GM10266 (cell line): ENCODE data around the gene MATN4.

ENCODE experiments used
- DNase-seq: peaks from one replicate; pipeline ENCODE4 v3.0.0; 2012; ENCODE audit errors: extremely low spot score
- TF ChIP-seq, protein P1 (sequence below): IDR thresholded peaks from 2 replicates; pipeline ENCODE4 v1.5.1; 2012; ENCODE audit warnings: mild to moderate bottlenecking, low read depth; ENCODE audit not compliant: control insufficient read depth, insufficient read depth; ENCODE audit errors: missing control alignments

Gene MATN4

GRCh38 chr20:45347936-45348778 lies 40.1 kb upstream of the MATN4 start, which contains the start of gene SDC4:
Gene SDC4, minus strand, starts transcription at chr20:45348424. Its CDS starts 40 bp downstream, at chr20:45348384.
- TF ChIP-seq, protein P1, sequence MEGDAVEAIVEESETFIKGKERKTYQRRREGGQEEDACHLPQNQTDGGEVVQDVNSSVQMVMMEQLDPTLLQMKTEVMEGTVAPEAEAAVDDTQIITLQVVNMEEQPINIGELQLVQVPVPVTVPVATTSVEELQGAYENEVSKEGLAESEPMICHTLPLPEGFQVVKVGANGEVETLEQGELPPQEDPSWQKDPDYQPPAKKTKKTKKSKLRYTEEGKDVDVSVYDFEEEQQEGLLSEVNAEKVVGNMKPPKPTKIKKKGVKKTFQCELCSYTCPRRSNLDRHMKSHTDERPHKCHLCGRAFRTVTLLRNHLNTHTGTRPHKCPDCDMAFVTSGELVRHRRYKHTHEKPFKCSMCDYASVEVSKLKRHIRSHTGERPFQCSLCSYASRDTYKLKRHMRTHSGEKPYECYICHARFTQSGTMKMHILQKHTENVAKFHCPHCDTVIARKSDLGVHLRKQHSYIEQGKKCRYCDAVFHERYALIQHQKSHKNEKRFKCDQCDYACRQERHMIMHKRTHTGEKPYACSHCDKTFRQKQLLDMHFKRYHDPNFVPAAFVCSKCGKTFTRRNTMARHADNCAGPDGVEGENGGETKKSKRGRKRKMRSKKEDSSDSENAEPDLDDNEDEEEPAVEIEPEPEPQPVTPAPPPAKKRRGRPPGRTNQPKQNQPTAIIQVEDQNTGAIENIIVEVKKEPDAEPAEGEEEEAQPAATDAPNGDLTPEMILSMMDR = no peak
- peak; percentile 61 for DNase-seq

GRCh38 chr20:45347297-45347935 lies 39.3 kb upstream of the MATN4 start:
- TF ChIP-seq, protein P1 = no peak
- DNase-seq = no peak

DNA sequence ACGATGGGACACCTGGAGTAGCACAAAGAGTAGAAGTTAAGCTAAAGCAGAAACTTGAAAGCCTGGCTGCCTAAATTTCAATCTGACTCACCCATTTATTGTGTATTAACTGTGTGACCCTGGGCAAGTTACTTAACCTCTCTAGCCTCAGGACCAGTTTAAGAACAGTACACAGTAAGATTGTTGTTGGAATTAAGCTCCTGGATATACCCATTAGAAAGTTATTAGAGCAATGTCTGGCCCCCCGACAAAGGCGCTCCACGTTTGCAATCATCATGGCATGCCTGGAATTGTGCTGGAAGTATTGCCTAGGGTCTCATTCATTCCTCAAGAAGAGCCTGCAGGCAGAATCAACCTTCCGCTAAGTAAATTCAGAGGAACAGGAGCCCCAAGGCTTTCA lies 38.8 kb upstream of the MATN4 start:
- DNase-seq = no peak
- TF ChIP-seq, protein P1 = no peak

DNA sequence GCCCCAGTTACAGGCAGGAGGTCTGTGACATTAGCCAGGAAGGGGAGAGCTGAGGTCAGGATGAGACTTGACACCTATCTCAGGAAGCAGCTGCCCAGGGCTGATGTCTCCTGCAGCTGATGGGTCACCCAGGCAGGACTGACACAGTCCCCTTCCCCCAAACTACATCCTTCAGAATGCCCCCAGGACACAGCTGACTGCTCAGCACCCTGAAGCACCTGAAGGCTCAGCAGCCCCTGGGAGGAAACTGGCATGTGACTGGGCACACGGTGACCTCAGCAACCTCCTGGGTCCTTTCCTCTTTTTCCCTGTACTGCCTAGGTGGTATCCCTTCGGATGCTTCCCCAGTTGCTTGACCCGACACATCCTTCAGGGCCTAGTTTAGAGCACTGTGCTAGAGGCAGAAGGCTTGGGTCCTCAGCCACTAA lies 38.2 kb upstream of the MATN4 start:
- TF ChIP-seq, protein P1 = no peak
- no peak for DNase-seq

GRCh38 chr20:45345104-45345936 lies 37.2 kb upstream of the MATN4 start:
- TF ChIP-seq, protein P1 = no peak
- no peak for DNase-seq

- DNase-seq = no peak
- TF ChIP-seq, protein P1 = no peak
Measured at GRCh38 chr20:45344168-45344860, 36.2 kb upstream of the MATN4 start.
